Iris pigment epithelial cell (primary cell): Measurements from ENCODE around the gene OPN1MW.
"Not testable (repeated sequence)": the region's sequence is repeated elsewhere in the genome, so short reads cannot be mapped to it uniquely, and the experiment has no call there.

ENCODE experiments used
- DNase-seq: peaks from one replicate; pipeline ENCODE4 v3.0.0-alpha.2; 2011; ENCODE audit warnings: low read depth

OPN1MW gene

GRCh38 chrX:154182296-154182695, at the start of gene OPN1MW:
Gene OPN1MW (plus strand): TSS chrX:154182596. CDS start chrX:154182678, 82 bp downstream.
- DNase-seq: not testable (repeated sequence)

- DNase-seq: no peak
Observed at GRCh38 chrX:154135458-154136229, 46.8 kb upstream of the OPN1MW start.

- DNase-seq: peak; percentile 30
Observed at GRCh38 chrX:154136627-154137161, 45.7 kb upstream of the OPN1MW start.

GRCh38 chrX:154138857-154139256, 43.5 kb upstream of the OPN1MW start:
- no peak for DNase-seq

GRCh38 chrX:154140206-154140605, 42.2 kb upstream of the OPN1MW start:
- no peak for DNase-seq

GRCh38 chrX:154140742-154141141, 41.7 kb upstream of the OPN1MW start:
- no peak for DNase-seq

- DNase-seq: no peak
Observed at GRCh38 chrX:154142386-154142785, 40.0 kb upstream of the OPN1MW start.

- DNase-seq: no peak
Observed at GRCh38 chrX:154142950-154143745, 39.2 kb upstream of the OPN1MW start.

- not testable (repeated sequence) for DNase-seq
Observed at GRCh38 chrX:154144010-154144409, 38.4 kb upstream of the OPN1MW start, which contains the start of gene OPN1LW. Gene OPN1LW (plus strand): TSS chrX:154144243. CDS start chrX:154144284, 41 bp downstream.

GRCh38 chrX:154151030-154151429, 31.4 kb upstream of the OPN1MW start:
- DNase-seq: not testable (repeated sequence)

- not testable (repeated sequence) for DNase-seq
Observed at GRCh38 chrX:154156221-154156620, 26.2 kb upstream of the OPN1MW start.

GRCh38 chrX:154157207-154157606, 25.2 kb upstream of the OPN1MW start:
- DNase-seq: not testable (repeated sequence)

GRCh38 chrX:154159345-154159744, 23.1 kb upstream of the OPN1MW start:
- DNase-seq: not testable (repeated sequence)

GRCh38 chrX:154164902-154165301, 17.5 kb upstream of the OPN1MW start:
- not testable (repeated sequence) for DNase-seq

GRCh38 chrX:154168384-154168783, 14.0 kb upstream of the OPN1MW start:
- not testable (repeated sequence) for DNase-seq

- not testable (repeated sequence) for DNase-seq
Observed at GRCh38 chrX:154172535-154172943, 9.9 kb upstream of the OPN1MW start.

- DNase-seq: not testable (repeated sequence)
Observed at GRCh38 chrX:154174356-154174755, 8.0 kb upstream of the OPN1MW start.

GRCh38 chrX:154183794-154184193, 1.4 kb downstream of the OPN1MW start:
- not testable (repeated sequence) for DNase-seq

GRCh38 chrX:154192846-154193245, 10.4 kb downstream of the OPN1MW start:
- not testable (repeated sequence) for DNase-seq

GRCh38 chrX:154194316-154194715, 11.9 kb downstream of the OPN1MW start:
- not testable (repeated sequence) for DNase-seq

- DNase-seq: not testable (repeated sequence)
Observed at GRCh38 chrX:154196466-154196865, 14.1 kb downstream of the OPN1MW start.

- not testable (repeated sequence) for DNase-seq
Observed at GRCh38 chrX:154209670-154210418, 27.4 kb downstream of the OPN1MW start.
